ENCODE measurements around the gene GJA3. TPM values are rescaled to one million over a fixed set of nuclear protein-coding genes. Genes with fewer than 3 reads are reported as not detected.

GJA3 gene
- total RNA-seq, 2 experiments from 2014 or later = 0.14 to 0.29 TPM

GRCh38 chr13:20090349-20090748 is 70.5 kb downstream of the GJA3 start:
- H3K9me3 Mint-ChIP-seq = no peaks in the 10 kb centered on the region
- H3K4me3 Mint-ChIP-seq = no peak overlapping the region
- H3K4me1 Mint-ChIP-seq (ENCODE audit: low read depth) = no peaks in the 10 kb centered on the region
- H3K27me3 Mint-ChIP-seq = no peaks in the 10 kb centered on the region
- intact Hi-C loops (cut with micrococcal nuclease) = loop anchor here (5.0 kb wide), 1 partner anchor 72 kb away; the partner anchor contains the start of gene GJA3
- no peak overlapping the region for H3K27ac Mint-ChIP-seq
- ChIA-PET POLR2A (no interaction called here), CTCF (no interaction called here)
- DNase-seq = no peak
- H3K36me3 Mint-ChIP-seq = peaks cover 4% of the 10 kb centered on the region

Other genes with a start within 250 kb of the GJA3 start
- gene ZMYM2, start 202.3 kb downstream of the GJA3 start, total RNA-seq = 10 to 100 TPM; 47.7 to 55.8 TPM
- 1 to 10 TPM; 5.0 to 5.1 TPM for gene GJB2, start 31.9 kb upstream of the GJA3 start, total RNA-seq
- 1 to 10 TPM; 1.9 to 2.4 TPM for gene GJB6, start 71.3 kb upstream of the GJA3 start, total RNA-seq